GM23338 (cell line): Measurements from ENCODE around the gene ACAD9.

Experiments
- CREB1 ChIP-seq: fragments of 250-450 bp; sonication (Bioruptor Pico); IDR thresholded peaks from 2 replicates; pipeline ENCODE4 v1.5.0; 2020; ENCODE audit warnings: low read depth, mild to moderate bottlenecking, moderate library complexity
- CTCF ChIP-seq, 2 experiments: fragments of 200-600 bp in 1 of 2; sonication (generic) in 1 of 2; conservative IDR thresholded peaks; 2 replicates each; pipeline versions ENCODE4 v1.5.1 to v1.6.1; 2016 to 2017; ENCODE audit warnings: antibody characterized with exemption in 2 of 2, low read depth in 2 of 2, mild to moderate bottlenecking in 2 of 2, moderate library complexity in 1 of 2
- ETS1 ChIP-seq: IDR thresholded peaks from 2 replicates; pipeline ENCODE4 v1.6.1; 2016; ENCODE audit warnings: antibody characterized with exemption
- EZH2 ChIP-seq: fragments of 200-600 bp; sonication (generic); IDR thresholded peaks from one replicate; pipeline ENCODE4 v1.8.0; 2017; ENCODE audit warnings: antibody characterized with exemption, mild to moderate bottlenecking, low read depth; ENCODE audit not compliant: unreplicated experiment
- REST ChIP-seq: IDR thresholded peaks from one replicate; pipeline ENCODE4 v1.6.1; 2018; ENCODE audit warnings: antibody characterized with exemption; ENCODE audit not compliant: unreplicated experiment

- TF ChIP-seq REST (no peak), EZH2 (no peak), CREB1 (CRISPR knock-in tag) (no peak), CTCF (conservative IDR thresholded peaks at IDR 0.05; ENCODE audit: low read depth in 2 of 2) (no peak), ETS1 (no peak)
Observed at GRCh38 chr3:128847666-128848370, 31.6 kb upstream of the ACAD9 start.
